Measurements from ENCODE around the gene GRIK2.
A peak's percentile ranks its signal among the peaks of the same experiment; 100 is the strongest.
"Not testable (repeated sequence)": the region's sequence is repeated elsewhere in the genome, so short reads cannot be mapped to it uniquely, and the experiment has no call there.

GRIK2 gene

GRCh38 chr6:101393251-101393828, at the start of gene GRIK2:
Gene GRIK2 (plus strand): TSS chr6:101393708.
- peak; percentile 35 for DNase-seq

- DNase-seq = no peak
Observed at GRCh38 chr6:101344885-101345284, 48.6 kb upstream of the GRIK2 start.

GRCh38 chr6:101348816-101349215, 44.7 kb upstream of the GRIK2 start:
- no peak for DNase-seq

GRCh38 chr6:101350631-101351030, 42.9 kb upstream of the GRIK2 start:
- DNase-seq = not testable (repeated sequence)

GRCh38 chr6:101351173-101351572, 42.3 kb upstream of the GRIK2 start:
- no peak for DNase-seq

- peak; percentile 2 for DNase-seq
Observed at GRCh38 chr6:101352316-101352715, 41.2 kb upstream of the GRIK2 start.

GRCh38 chr6:101365181-101365580, 28.3 kb upstream of the GRIK2 start:
- no peak for DNase-seq

GRCh38 chr6:101379926-101380325, 13.6 kb upstream of the GRIK2 start:
- no peak for DNase-seq

GRCh38 chr6:101380897-101381630, 12.4 kb upstream of the GRIK2 start:
- no peak for DNase-seq

- DNase-seq = not testable (repeated sequence)
Observed at GRCh38 chr6:101383747-101384146, 9.8 kb upstream of the GRIK2 start.

- DNase-seq = no peak
Observed at GRCh38 chr6:101386982-101387381, 6.5 kb upstream of the GRIK2 start.

GRCh38 chr6:101391772-101392585, 1.5 kb upstream of the GRIK2 start:
- peak; percentile 11 for DNase-seq

GRCh38 chr6:101392586-101393230, 800 bp upstream of the GRIK2 start:
- peak; percentile 22 for DNase-seq

GRCh38 chr6:101393829-101394251, 332 bp downstream of the GRIK2 start:
- DNase-seq = peak; percentile 32

GRCh38 chr6:101394936-101395335, 1.4 kb downstream of the GRIK2 start:
- DNase-seq = no peak

GRCh38 chr6:101395345-101395744, 1.8 kb downstream of the GRIK2 start:
- peak; percentile 18 for DNase-seq

GRCh38 chr6:101396548-101397173, 3.2 kb downstream of the GRIK2 start:
- DNase-seq = no peak

GRCh38 chr6:101397199-101397598, 3.7 kb downstream of the GRIK2 start:
- peak; percentile 43 for DNase-seq

GRCh38 chr6:101398716-101399615, 5.5 kb downstream of the GRIK2 start:
- no peak for DNase-seq

- DNase-seq = no peak
Observed at GRCh38 chr6:101399616-101400162, 6.2 kb downstream of the GRIK2 start.

Data from NCI-H510A treated with DMSO at 0.1 percent for 48 hours (cell line).